Lower leg skin (tissue), 4 donors: Measurements from ENCODE around the gene XPNPEP3. TPM values are rescaled to one million over a fixed set of nuclear protein-coding genes. Genes with fewer than 3 reads are reported as not detected.

ENCODE experiments used
- DNase-seq, 2 donors: peaks; one replicate each; pipeline ENCODE4 v3.0.0-alpha.2; 2019; ENCODE audit warnings: low spot score in 2 of 2
- H3K4me3 ChIP-seq: fragments of 200-600 bp; sonication (generic); 2 replicates; pipeline ENCODE4 v1.5.1; 2017; ENCODE audit warnings: mild to moderate bottlenecking, low read depth; ENCODE audit not compliant: poor library complexity, severe bottlenecking
- POLR2A ChIP-seq, 2 donors: fragments of 450-650 bp; IDR thresholded peaks; one replicate each; pipeline ENCODE4 v1.6.1; 2016 to 2017; ENCODE audit warnings: antibody characterized with exemption in 2 of 2, mild to moderate bottlenecking in 1 of 2, moderate library complexity in 1 of 2
- WGBS, 2 donors: methylation state at CpG; one replicate each; pipeline ENCODE4 v1.1.5; 2018; 5-methylcytosine and 5-hydroxymethylcytosine counted together
- intact Hi-C: fragments of 100-400 bp; cut with DNase I; formaldehyde crosslinking; loops from one replicate; pipeline ENCODE4 v1.15.0; 2023; ENCODE audit warnings: low total_unique reads
- microRNA-seq, 2 donors: library from miRNA; unstranded; fragments of <30 nt; microRNA quantifications; one replicate each; pipeline ENCODE4, GENCODE V29; 2016; ENCODE audit warnings: borderline replicate concordance in 2 of 2, borderline number of aligned reads in 1 of 2
- total RNA-seq, 4 donors: library from RNA; depleted of rRNA; stranded (reverse); fragments of >200 nt; gene quantifications; one replicate each; pipeline ENCODE4 v1.1.0, GENCODE V29; 2016
- TF ChIP-seq, protein P1 (sequence below), 3 donors: fragments of 450-650 bp; IDR thresholded peaks; one replicate each; pipeline ENCODE4 v1.5.1; 2016; ENCODE audit warnings: antibody characterized with exemption in 3 of 3, mild to moderate bottlenecking in 3 of 3, moderate library complexity in 2 of 3

Gene XPNPEP3
- total RNA-seq, 4 donors from 2014 or later: 8.7 to 11.2 (median 10.6) TPM

- WGBS, 2 donors: 89 to 91% methylated on average over 18 of the region's 18 CpGs
- TF ChIP-seq POLR2A (IDR thresholded peaks at IDR 0.05): no peak
- TF ChIP-seq, protein P1, sequence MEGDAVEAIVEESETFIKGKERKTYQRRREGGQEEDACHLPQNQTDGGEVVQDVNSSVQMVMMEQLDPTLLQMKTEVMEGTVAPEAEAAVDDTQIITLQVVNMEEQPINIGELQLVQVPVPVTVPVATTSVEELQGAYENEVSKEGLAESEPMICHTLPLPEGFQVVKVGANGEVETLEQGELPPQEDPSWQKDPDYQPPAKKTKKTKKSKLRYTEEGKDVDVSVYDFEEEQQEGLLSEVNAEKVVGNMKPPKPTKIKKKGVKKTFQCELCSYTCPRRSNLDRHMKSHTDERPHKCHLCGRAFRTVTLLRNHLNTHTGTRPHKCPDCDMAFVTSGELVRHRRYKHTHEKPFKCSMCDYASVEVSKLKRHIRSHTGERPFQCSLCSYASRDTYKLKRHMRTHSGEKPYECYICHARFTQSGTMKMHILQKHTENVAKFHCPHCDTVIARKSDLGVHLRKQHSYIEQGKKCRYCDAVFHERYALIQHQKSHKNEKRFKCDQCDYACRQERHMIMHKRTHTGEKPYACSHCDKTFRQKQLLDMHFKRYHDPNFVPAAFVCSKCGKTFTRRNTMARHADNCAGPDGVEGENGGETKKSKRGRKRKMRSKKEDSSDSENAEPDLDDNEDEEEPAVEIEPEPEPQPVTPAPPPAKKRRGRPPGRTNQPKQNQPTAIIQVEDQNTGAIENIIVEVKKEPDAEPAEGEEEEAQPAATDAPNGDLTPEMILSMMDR (IDR thresholded peaks at IDR 0.05): no peak
- intact Hi-C loops: no loop called here
- DNase-seq: no peak
- no peak overlapping the region for H3K4me3 ChIP-seq
Observed at GRCh38 chr22:40976866-40977700, 120.1 kb downstream of the XPNPEP3 start.

DNA sequence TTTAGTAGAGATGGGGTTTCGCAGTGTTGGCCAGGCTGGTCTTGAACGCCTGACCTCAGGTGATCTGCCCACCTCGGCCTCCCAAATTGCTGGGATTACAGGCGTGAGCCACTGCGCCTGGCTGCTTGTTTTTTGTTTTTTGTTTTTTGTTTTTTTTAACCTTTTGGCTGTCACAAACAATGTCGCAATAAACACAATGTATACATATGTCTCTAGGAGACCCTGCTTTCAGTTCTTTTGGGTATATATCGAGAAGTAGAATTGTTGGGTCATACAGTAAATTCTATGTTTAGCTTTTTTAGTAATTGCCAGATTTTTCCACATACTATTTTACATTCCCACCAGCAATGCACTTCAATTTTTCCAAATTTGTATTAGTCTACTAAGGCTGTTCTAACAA is 122.2 kb downstream of the XPNPEP3 start:
- 94 to 97% methylated on average over 7 of the region's 7 CpGs for WGBS, 2 donors
- TF ChIP-seq, protein P1 (IDR thresholded peaks at IDR 0.05): no peak
- no peak for TF ChIP-seq POLR2A (IDR thresholded peaks at IDR 0.05)
- intact Hi-C loops: no loop called here
- H3K4me3 ChIP-seq: no peak overlapping the region
- no peak for DNase-seq

DNA sequence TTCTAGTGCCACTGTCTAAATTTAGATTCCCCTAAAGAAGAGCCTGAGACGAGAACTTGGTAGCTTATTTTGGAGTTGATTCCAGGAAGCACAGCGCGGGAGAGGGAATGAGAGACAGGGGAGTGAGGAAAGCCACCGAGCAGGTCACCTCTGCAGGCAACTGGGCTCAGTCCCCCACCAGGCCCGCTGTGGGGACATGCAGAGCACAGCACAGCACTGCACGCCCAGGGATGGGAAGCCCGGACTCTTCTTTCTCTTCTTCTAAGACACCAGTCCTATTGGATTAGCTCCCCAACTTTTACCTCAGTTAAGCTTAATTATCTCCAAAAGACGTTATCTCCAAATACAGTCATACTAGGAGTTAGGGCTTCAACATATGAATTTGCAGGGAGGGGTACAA is 122.9 kb downstream of the XPNPEP3 start:
- H3K4me3 ChIP-seq: no peak overlapping the region
- 88 to 89% methylated on average over 8 of the region's 8 CpGs for WGBS, 2 donors
- no peak for DNase-seq
- intact Hi-C loops: no loop called here
- TF ChIP-seq, protein P1 (IDR thresholded peaks at IDR 0.05): no peak
- TF ChIP-seq POLR2A (IDR thresholded peaks at IDR 0.05): no peak

Small RNAs within 50 kb of the gene (microRNA-seq; reads per million reads assigned to microRNA genes)
- gene MIR4766: 0 to 0.57 reads per million in 2 donors

Other genes starting within 250 kb of the XPNPEP3 start
- 100 to 1,000 TPM in 2 of 4 donors, 10 to 100 TPM in 2; 59.7 to 163 (median 111) TPM for gene MRTFA, start 220.4 kb upstream of the XPNPEP3 start, total RNA-seq
- under 1 TPM; 0.19 to 0.58 (median 0.41) TPM for gene MCHR1, start 177.7 kb upstream of the XPNPEP3 start, total RNA-seq
- gene SLC25A17, start 37.8 kb upstream of the XPNPEP3 start, total RNA-seq: 10 to 100 TPM; 15.4 to 23.0 (median 19.5) TPM
- 100 to 1,000 TPM; 130 to 143 (median 139) TPM for gene ST13, start 509 bp upstream of the XPNPEP3 start, total RNA-seq
- not detected for gene DNAJB7, start 5.0 kb downstream of the XPNPEP3 start, total RNA-seq
- 10 to 100 TPM; 26.5 to 47.7 (median 42.0) TPM for gene RBX1, start 94.2 kb downstream of the XPNPEP3 start, total RNA-seq
- gene EP300, start 235.4 kb downstream of the XPNPEP3 start, total RNA-seq: 10 to 100 TPM; 72.4 to 86.9 (median 74.9) TPM